ENCODE results near the gene GAS2L1.

The GAS2L1 gene

DNA sequence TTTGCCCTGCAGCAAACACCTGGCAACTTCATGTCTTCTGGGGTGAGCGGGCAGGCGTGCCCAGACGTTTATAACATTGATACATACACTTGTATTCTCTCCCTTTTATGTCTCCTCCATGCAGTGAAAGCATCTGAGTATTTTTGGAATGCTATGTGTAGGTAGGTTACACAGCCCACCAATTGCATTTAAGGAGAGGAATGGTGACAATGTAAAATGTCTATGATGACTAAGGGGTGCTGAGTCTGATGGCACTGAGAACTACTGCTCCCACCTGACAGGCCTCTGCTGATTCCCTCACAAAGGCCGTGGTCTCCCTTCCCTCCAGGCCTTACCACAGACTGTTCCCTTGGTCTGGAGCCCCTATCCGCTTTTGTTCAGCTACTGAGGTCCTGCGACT lies 31.9 kb downstream of the GAS2L1 start:
- TF ChIP-seq, protein P1, sequence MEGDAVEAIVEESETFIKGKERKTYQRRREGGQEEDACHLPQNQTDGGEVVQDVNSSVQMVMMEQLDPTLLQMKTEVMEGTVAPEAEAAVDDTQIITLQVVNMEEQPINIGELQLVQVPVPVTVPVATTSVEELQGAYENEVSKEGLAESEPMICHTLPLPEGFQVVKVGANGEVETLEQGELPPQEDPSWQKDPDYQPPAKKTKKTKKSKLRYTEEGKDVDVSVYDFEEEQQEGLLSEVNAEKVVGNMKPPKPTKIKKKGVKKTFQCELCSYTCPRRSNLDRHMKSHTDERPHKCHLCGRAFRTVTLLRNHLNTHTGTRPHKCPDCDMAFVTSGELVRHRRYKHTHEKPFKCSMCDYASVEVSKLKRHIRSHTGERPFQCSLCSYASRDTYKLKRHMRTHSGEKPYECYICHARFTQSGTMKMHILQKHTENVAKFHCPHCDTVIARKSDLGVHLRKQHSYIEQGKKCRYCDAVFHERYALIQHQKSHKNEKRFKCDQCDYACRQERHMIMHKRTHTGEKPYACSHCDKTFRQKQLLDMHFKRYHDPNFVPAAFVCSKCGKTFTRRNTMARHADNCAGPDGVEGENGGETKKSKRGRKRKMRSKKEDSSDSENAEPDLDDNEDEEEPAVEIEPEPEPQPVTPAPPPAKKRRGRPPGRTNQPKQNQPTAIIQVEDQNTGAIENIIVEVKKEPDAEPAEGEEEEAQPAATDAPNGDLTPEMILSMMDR (IDR thresholded peaks at IDR 0.05; ENCODE audit: borderline replicate concordance, insufficient read depth, low read depth, low read length), result no peak
- H3K4me3 ChIP-seq (ENCODE audit: low read depth, low read length), result no peak overlapping the region

DNA sequence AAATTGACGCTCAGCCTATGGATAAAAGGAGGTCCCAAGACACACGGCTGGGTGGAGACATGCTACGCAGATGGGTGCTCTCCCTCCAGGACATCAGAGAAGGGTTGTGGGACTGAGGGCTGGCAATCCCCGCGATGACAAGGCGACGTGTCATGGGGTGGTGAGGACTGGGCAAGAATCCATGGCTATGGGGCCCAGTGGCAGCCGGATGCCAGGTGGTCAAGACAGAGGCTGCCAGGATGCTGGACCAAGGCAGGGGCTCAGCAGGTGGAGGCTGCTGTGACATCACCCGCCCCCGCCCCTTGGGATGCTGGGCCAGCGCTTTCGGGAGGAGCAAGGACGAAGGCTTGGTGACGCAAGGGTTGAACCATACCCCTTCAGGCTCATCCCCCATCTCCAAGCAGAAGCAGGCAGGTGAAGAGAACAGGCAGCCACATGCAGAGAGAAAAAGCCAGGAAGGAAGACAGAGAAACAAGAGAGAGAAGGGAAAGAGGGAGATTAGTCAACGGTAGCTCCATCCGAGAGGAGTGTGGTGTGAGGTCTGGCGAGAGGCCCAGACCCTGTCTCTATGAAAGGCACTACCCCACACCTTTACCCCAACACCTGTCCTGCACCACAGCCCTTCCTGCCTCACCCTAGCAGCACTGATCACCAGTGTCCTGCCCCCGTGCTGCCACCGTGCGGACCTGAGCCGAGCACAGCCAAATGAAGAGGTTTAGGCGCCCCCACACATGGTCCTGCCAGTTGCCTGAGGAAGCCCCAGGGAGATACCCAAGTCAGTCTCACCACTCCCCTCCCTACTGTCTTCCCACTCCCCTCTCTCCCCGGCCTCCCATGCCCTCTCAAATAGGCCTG lies 33.2 kb downstream of the GAS2L1 start:
- H3K4me3 ChIP-seq (ENCODE audit: low read depth, low read length), result no peak overlapping the region
- TF ChIP-seq, protein P1 (IDR thresholded peaks at IDR 0.05; ENCODE audit: borderline replicate concordance, insufficient read depth, low read depth, low read length), result no peak

DNA sequence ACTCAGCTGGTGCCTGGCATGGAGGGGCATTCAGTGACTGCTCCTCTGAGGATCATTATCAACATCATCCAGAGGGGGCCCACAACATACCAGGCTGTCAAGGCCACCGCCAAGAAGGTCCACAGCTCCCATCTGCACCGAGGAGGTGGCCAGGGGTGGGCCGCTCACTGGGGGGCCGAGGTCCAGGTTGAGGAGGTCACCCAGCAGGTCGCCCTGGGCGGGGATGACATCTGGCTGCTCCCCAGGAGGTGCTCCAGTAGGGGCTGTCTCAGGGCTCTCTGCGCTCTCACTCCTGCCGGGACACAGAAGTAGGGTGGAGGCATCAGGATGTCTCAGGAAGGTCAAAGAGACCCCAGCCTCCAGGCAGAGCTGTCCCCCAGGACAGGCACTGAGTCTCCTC lies 34.1 kb downstream of the GAS2L1 start:
- TF ChIP-seq, protein P1 (IDR thresholded peaks at IDR 0.05; ENCODE audit: borderline replicate concordance, insufficient read depth, low read depth, low read length), result no peak
- H3K4me3 ChIP-seq (ENCODE audit: low read depth, low read length), result no peak overlapping the region

- TF ChIP-seq, protein P1 (IDR thresholded peaks at IDR 0.05; ENCODE audit: borderline replicate concordance, insufficient read depth, low read depth, low read length), result no peak
- H3K4me3 ChIP-seq (ENCODE audit: low read depth, low read length), result no peak overlapping the region
Observed at GRCh38 chr22:29341056-29341848, 34.8 kb downstream of the GAS2L1 start.

DNA sequence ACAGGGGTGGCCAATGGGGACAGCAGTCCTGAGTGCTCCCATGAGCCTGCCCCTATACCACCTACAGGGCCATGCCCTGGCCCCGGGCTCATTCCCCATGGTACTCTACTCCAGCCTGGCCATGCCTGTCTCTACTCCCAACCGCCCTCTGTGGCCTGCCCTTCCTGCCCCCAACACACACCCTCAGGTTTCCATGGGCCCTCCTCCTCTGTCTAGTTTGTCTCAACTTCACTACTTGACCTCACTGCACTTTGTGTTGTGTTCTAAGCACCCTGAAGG lies 35.3 kb downstream of the GAS2L1 start:
- TF ChIP-seq, protein P1 (IDR thresholded peaks at IDR 0.05; ENCODE audit: borderline replicate concordance, insufficient read depth, low read depth, low read length), result no peak
- no peak overlapping the region for H3K4me3 ChIP-seq (ENCODE audit: low read depth, low read length)

DNA sequence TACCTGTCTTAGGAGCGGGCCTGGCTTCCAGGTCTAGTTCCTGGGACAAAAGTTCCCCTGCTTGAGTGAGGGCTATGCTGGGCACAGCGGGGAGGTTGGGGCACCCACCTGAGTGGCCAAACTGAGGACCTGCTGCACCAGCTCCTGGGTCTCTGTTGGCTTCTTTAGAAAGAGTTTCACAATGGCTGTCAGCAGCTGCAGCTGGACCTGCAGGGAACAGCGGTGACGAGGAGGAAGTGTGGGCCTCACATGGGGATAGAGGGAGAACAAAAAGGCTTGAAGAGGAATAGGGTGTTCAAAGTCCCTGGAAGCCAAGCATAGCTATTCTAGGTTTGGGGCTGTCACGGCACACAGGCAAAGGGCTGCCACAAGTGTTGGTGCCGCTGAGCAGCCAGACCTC lies 35.7 kb downstream of the GAS2L1 start:
- TF ChIP-seq, protein P1 (IDR thresholded peaks at IDR 0.05; ENCODE audit: borderline replicate concordance, insufficient read depth, low read depth, low read length), result no peak
- H3K4me3 ChIP-seq (ENCODE audit: low read depth, low read length), result no peak overlapping the region
